ENCODE results near the gene RASA2. TPM values are rescaled to one million over a fixed set of nuclear protein-coding genes. Genes with fewer than 3 reads are reported as not detected.

The RASA2 gene
- total and polyA plus RNA-seq, 2 of the 8 experiments (the other 6 are each of a cell fraction or from before 2014, with no cell fraction given): 3.5 to 15.9 TPM

DNA sequence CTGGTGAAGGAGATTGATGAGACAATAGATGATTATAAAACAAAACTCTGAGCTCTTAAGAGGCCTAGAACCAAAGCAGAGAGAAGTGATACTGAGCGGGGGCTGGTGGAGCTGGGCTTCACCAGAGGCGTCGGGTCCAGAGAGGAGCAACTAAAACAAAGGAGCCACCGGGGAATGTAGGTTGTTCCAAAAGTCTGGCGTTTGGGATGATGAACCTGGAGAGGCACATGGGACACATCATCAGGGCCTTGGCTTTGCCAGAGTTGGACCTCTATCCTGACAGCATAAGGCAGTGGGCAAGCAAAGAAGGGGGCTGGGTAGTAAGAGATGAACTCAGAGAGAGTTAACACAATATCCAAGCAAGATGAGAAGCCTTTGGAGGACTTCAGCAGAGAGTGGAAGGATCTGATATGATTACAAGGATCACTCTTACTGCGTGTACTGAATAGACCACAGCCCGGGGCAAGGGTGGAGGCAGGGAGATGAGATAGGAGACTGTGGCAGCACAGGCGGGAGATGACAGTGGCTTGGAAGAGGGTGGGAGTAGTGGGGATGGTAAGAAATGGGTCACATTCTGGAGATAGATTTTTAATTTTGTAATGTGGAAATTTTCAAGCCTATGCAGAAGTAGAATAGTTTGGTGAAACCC, 36.0 kb upstream of the RASA2 start (continued):
- no peak for TF ChIP-seq TAF1 (IDR thresholded peaks at IDR 0.05; ENCODE audit: low read depth, low read length)
- no peak for TF ChIP-seq CTBP2 (IDR thresholded peaks at IDR 0.05; ENCODE audit: borderline replicate concordance, insufficient read depth, insufficient read length, low read length)
- TF ChIP-seq SAP30 (IDR thresholded peaks at IDR 0.05; ENCODE audit: insufficient read depth, insufficient replicate concordance, low read length): no peak
- no peak for TF ChIP-seq GTF2F1 (IDR thresholded peaks at IDR 0.05; ENCODE audit: borderline replicate concordance, low read depth, low read length)

Measured in H1 (cell line).